HepG2 (cell line): ENCODE measurements around the gene TTC23. TPM values are rescaled to one million over a fixed set of nuclear protein-coding genes. Genes with fewer than 3 reads are reported as not detected.
A peak's percentile ranks its signal among the peaks of the same experiment; 100 is the strongest.

Experiments
- ARID3A ChIP-seq: IDR thresholded peaks from 2 replicates; pipeline ENCODE4 v1.6.1; 2012; ENCODE audit warnings: low read depth, low read length, improper control_type of control experiment
- ATAD3A ChIP-seq: sonication (generic); formaldehyde crosslinking; IDR thresholded peaks from 2 replicates; pipeline ENCODE4 v1.4.0; 2020; ENCODE audit warnings: missing genetic modification reagents
- E2F1 ChIP-seq: sonication (generic); formaldehyde crosslinking; IDR thresholded peaks from 2 replicates; pipeline ENCODE4 v1.5.0; 2020; ENCODE audit warnings: missing genetic modification reagents
- FOXA1 ChIP-seq, 2 experiments: fragments of 450-650 bp in 1 of 2; sonication (generic) in 1 of 2; formaldehyde crosslinking in 1 of 2; IDR thresholded peaks; 2 replicates each; pipeline versions ENCODE4 v1.4.0 to v1.6.1; 2016 to 2020; ENCODE audit warnings: missing genetic modification reagents in 1 of 2
- FOXJ3 ChIP-seq: sonication (generic); formaldehyde crosslinking; IDR thresholded peaks from 2 replicates; pipeline ENCODE4 v1.4.0; 2020; ENCODE audit warnings: missing genetic modification reagents, mild to moderate bottlenecking, borderline replicate concordance
- HOXA3 ChIP-seq: sonication (generic); formaldehyde crosslinking; IDR thresholded peaks from 2 replicates; pipeline ENCODE4 v1.5.0; 2020; ENCODE audit warnings: missing genetic modification reagents
- KDM6A ChIP-seq: IDR thresholded peaks from 2 replicates; pipeline ENCODE4 v1.6.1; 2016; ENCODE audit warnings: low read depth
- MEF2D ChIP-seq: sonication (generic); formaldehyde crosslinking; IDR thresholded peaks from 2 replicates; pipeline ENCODE4 v1.5.1; 2020; ENCODE audit warnings: mild to moderate bottlenecking, missing genetic modification reagents
- NFKBIZ ChIP-seq: IDR thresholded peaks from 2 replicates; pipeline ENCODE4 v1.6.1; 2018; ENCODE audit warnings: missing genetic modification reagents, missing compliant biosample characterization
- POGK ChIP-seq: sonication (generic); formaldehyde crosslinking; conservative IDR thresholded peaks from 2 replicates; pipeline ENCODE4 v1.8.0; 2022; ENCODE audit warnings: mild to moderate bottlenecking, moderate library complexity, missing genetic modification reagents
- SP140L ChIP-seq: sonication (generic); formaldehyde crosslinking; IDR thresholded peaks from 2 replicates; pipeline ENCODE4 v1.4.0; 2020; ENCODE audit warnings: missing genetic modification reagents, borderline replicate concordance
- TBP ChIP-seq: sonication (generic); formaldehyde crosslinking; IDR thresholded peaks from 2 replicates; pipeline ENCODE4 v1.5.0; 2020; ENCODE audit warnings: missing genetic modification reagents
- USF2 ChIP-seq, 2 experiments: sonication (generic) in 1 of 2; formaldehyde crosslinking in 1 of 2; IDR thresholded peaks; 2 replicates each; pipeline versions ENCODE4 v1.5.1 to v1.6.1; 2011 to 2020; ENCODE audit warnings: borderline replicate concordance in 1 of 2, low read depth in 1 of 2, low read length in 1 of 2, mild to moderate bottlenecking in 1 of 2, missing genetic modification reagents in 1 of 2, moderate library complexity in 1 of 2
- ZNF276 ChIP-seq: sonication (generic); formaldehyde crosslinking; IDR thresholded peaks from 2 replicates; pipeline ENCODE4 v1.4.0; 2020; ENCODE audit warnings: mild to moderate bottlenecking, low read depth, missing genetic modification reagents
- ZNF331 ChIP-seq: sonication (generic); formaldehyde crosslinking; IDR thresholded peaks from 2 replicates; pipeline ENCODE4 v1.4.0; 2020; ENCODE audit warnings: missing genetic modification reagents
- ZNF546 ChIP-seq: sonication (generic); formaldehyde crosslinking; conservative IDR thresholded peaks from 2 replicates; pipeline ENCODE4 v1.8.1; 2023; ENCODE audit warnings: mild to moderate bottlenecking, missing genetic modification reagents
- polyA plus RNA-seq, 8 experiments: library from polyadenylated mRNA; depleted of rRNA in 3 of 8; stranded (reverse) in 7 of 8; unstranded in 1 of 8; fragments of >200 nt; fragmentation: Illumina TruSeq in 4 of 8; extraction: Trizol in 4 of 8; gene quantifications; 2 replicates each; pipeline versions ENCODE4 v1.2.1 to v1.2.3, GENCODE V29; 2011 to 2016; ENCODE audit warnings: low read depth in 4 of 8, missing spikeins in 1 of 8, mixed read lengths in 1 of 8; ENCODE audit not compliant: insufficient read depth in 1 of 8
- total RNA-seq, 5 experiments: library from RNA; depleted of rRNA; stranded (reverse); fragments of >200 nt; fragmentation: Illumina TruSeq; extraction: Trizol; gene quantifications; 2 replicates each; pipeline ENCODE4 v1.2.3, GENCODE V29; 2016; ENCODE audit warnings: low read depth in 1 of 5
- TF ChIP-seq, protein P1 (sequence below): sonication (generic); IDR thresholded peaks from 2 replicates; pipeline ENCODE4 v1.6.1; 2016; ENCODE audit warnings: low read depth, borderline replicate concordance
- TF ChIP-seq, protein P2 (sequence below): IDR thresholded peaks from 2 replicates; pipeline ENCODE4 v1.6.1; 2018; ENCODE audit warnings: missing genetic modification reagents, mild to moderate bottlenecking, missing compliant biosample characterization

The TTC23 gene
- total and polyA plus RNA-seq, 2 of the 13 experiments (the other 11 are each of a cell fraction or from before 2014, with no cell fraction given): 1.6 to 11.7 TPM

DNA sequence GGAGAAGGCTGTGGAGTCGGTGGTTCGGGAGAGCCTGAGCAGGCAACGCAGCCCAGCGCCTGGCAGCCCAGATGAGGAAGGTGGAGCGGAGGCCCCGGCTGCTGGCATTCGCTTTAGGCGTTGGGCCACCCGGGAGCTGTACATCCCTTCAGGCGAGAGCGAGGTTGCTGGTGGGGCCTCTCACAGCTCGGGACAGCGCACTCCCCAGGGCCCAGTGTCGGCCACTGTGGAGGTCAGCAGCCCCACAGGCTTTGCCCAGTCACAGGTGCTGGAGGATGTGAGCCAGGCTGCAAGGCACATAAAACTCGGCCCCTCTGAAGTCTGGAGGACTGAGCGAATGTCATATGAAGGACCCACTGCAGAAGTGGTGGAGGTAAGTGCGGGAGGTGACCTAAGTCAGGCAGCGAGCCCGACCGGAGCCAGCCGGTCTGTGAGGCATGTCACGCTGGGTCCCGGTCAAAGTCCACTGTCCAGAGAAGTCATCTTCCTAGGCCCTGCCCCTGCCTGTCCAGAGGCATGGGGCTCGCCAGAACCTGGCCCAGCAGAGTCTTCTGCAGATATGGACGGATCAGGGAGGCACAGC lies 117.8 kb downstream of the TTC23 start (continued):
- TF ChIP-seq POGK (CRISPR knock-in tag) (no peak), FOXA1 (IDR thresholded peaks at IDR 0.05) (no peak), FOXA1 (CRISPR knock-in tag; IDR thresholded peaks at IDR 0.05) (no peak), FOXJ3 (CRISPR knock-in tag) (no peak), TBP (CRISPR knock-in tag) (no peak), KDM6A (no peak), E2F1 (CRISPR knock-in tag) (no peak), SP140L (CRISPR knock-in tag) (no peak), ZNF331 (CRISPR knock-in tag) (peak; percentile 25; the same call in 1 of the 2 replicates), USF2 (IDR thresholded peaks at IDR 0.05; ENCODE audit: low read depth, low read length) (no peak), USF2 (CRISPR knock-in tag; IDR thresholded peaks at IDR 0.05; ENCODE audit: borderline replicate concordance) (no peak), MEF2D (no peak), ZNF276 (CRISPR knock-in tag) (no peak), ATAD3A (CRISPR knock-in tag) (no peak), HOXA3 (CRISPR knock-in tag) (peak; percentile 68), ZNF546 (no peak), NFKBIZ (CRISPR knock-in tag) (no peak), ARID3A (no peak)
- TF ChIP-seq, protein P1, sequence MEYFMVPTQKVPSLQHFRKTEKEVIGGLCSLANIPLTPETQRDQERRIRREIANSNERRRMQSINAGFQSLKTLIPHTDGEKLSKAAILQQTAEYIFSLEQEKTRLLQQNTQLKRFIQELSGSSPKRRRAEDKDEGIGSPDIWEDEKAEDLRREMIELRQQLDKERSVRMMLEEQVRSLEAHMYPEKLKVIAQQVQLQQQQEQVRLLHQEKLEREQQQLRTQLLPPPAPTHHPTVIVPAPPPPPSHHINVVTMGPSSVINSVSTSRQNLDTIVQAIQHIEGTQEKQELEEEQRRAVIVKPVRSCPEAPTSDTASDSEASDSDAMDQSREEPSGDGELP: peak; percentile 34; the same call in 1 of the 2 replicates
- TF ChIP-seq, protein P2, sequence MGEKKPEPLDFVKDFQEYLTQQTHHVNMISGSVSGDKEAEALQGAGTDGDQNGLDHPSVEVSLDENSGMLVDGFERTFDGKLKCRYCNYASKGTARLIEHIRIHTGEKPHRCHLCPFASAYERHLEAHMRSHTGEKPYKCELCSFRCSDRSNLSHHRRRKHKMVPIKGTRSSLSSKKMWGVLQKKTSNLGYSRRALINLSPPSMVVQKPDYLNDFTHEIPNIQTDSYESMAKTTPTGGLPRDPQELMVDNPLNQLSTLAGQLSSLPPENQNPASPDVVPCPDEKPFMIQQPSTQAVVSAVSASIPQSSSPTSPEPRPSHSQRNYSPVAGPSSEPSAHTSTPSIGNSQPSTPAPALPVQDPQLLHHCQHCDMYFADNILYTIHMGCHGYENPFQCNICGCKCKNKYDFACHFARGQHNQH (CRISPR knock-in tag): no peak
